ENCODE results near the gene PSIP1. TPM values are rescaled to one million over a fixed set of nuclear protein-coding genes. Genes with fewer than 3 reads are reported as not detected.

PSIP1 gene
- polyA plus RNA-seq, 1 donor (not counting 4 experiments of a cell fraction or from before 2014, with no cell fraction given): 14.7 TPM

GRCh38 chr9:15469406-15469805, 41.4 kb downstream of the PSIP1 start:
- no peak overlapping the region for H3K4me2 ChIP-seq (ENCODE audit: control insufficient read depth, extremely low read depth, insufficient read depth, low read depth, low read length)
- no peaks in the 10 kb centered on the region for H3K36me3 ChIP-seq (ENCODE audit: control insufficient read depth in 2 of 2, extremely low read depth in 1 of 2, insufficient read depth in 2 of 2, low read length in 2 of 2)
- TF ChIP-seq, protein P1, sequence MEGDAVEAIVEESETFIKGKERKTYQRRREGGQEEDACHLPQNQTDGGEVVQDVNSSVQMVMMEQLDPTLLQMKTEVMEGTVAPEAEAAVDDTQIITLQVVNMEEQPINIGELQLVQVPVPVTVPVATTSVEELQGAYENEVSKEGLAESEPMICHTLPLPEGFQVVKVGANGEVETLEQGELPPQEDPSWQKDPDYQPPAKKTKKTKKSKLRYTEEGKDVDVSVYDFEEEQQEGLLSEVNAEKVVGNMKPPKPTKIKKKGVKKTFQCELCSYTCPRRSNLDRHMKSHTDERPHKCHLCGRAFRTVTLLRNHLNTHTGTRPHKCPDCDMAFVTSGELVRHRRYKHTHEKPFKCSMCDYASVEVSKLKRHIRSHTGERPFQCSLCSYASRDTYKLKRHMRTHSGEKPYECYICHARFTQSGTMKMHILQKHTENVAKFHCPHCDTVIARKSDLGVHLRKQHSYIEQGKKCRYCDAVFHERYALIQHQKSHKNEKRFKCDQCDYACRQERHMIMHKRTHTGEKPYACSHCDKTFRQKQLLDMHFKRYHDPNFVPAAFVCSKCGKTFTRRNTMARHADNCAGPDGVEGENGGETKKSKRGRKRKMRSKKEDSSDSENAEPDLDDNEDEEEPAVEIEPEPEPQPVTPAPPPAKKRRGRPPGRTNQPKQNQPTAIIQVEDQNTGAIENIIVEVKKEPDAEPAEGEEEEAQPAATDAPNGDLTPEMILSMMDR (optimal IDR thresholded peaks at IDR 0.05 in 1 of 3, IDR thresholded peaks at IDR 0.05 in 1 of 3, conservative IDR thresholded peaks at IDR 0.05 in 1 of 3; ENCODE audit: extremely low read depth in 1 of 3, insufficient read depth in 2 of 3, low read length in 3 of 3): no peak
- no peak for TF ChIP-seq EZH2 (IDR thresholded peaks at IDR 0.05; ENCODE audit: low read length)
- no peak overlapping the region for H3K9ac ChIP-seq (ENCODE audit: control insufficient read depth, extremely low read depth, insufficient read depth, low read length)
- H3K9me1 ChIP-seq (ENCODE audit: control insufficient read depth, extremely low read depth, insufficient read depth, low read length): no peaks in the 10 kb centered on the region
- dilution Hi-C loops (cut with MboI; ENCODE audit: extremely low pct_ligation_motif_present, low sequenced_read_pairs): no loop called here
- no peaks in the 10 kb centered on the region for H4K20me1 ChIP-seq (ENCODE audit: control insufficient read depth, extremely low read depth, insufficient read depth, low read length)
- no peaks in the 10 kb centered on the region for H3K4me1 ChIP-seq (ENCODE audit: control insufficient read depth, extremely low read depth, insufficient read depth, low read length)
- no peak overlapping the region for H3K4me3 ChIP-seq (ENCODE audit: control insufficient read depth in 2 of 3, extremely low read depth in 1 of 3, insufficient read depth in 2 of 3, low read depth in 1 of 3, low read length in 3 of 3)
- no peaks in the 10 kb centered on the region for H3K79me2 ChIP-seq (ENCODE audit: control insufficient read depth, insufficient read depth, low read length)
- FAIRE-seq (no peak), DNase-seq (ENCODE audit: low read depth, low spot score) (no peak)
- H2AFZ ChIP-seq (ENCODE audit: control insufficient read depth, low read length): no peak overlapping the region
- H3K27ac ChIP-seq (ENCODE audit: control insufficient read depth, insufficient read depth, low read length): no peak overlapping the region
- H3K9me3 ChIP-seq (ENCODE audit: control insufficient read depth, low read depth, low read length): no peaks in the 10 kb centered on the region
- no peaks in the 10 kb centered on the region for H3K27me3 ChIP-seq (ENCODE audit: control insufficient read depth, extremely low read depth, insufficient read depth, low read length)

DNA sequence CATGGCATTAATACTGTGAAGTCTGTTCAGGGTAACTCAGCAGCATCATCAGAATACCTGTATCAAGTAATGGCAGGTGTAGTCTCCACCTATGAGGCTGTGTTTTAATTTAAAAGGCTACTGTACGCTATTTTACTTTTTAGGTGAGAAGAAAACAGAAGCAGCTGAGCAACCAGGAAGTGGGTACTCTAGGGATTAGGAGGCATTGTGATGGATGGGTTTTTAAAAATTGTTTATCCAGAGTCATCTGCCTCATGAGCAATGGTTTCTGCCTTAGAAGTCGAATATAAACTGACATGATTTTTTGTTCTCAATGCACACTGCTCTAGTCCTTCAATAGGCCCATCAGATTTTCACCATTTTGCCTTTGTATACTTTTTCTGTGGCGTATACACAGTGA, 42.6 kb downstream of the PSIP1 start:
- DNase-seq (ENCODE audit: low read depth, low spot score): no peak
- Histone ChIP-seq H2AFZ (ENCODE audit: control insufficient read depth, low read length) (no peak overlapping the region), H3K4me3 (ENCODE audit: control insufficient read depth in 2 of 3, extremely low read depth in 1 of 3, insufficient read depth in 2 of 3, low read depth in 1 of 3, low read length in 3 of 3) (no peak overlapping the region), H3K9ac (ENCODE audit: control insufficient read depth, extremely low read depth, insufficient read depth, low read length) (no peak overlapping the region), H3K9me3 (ENCODE audit: control insufficient read depth, low read depth, low read length) (no peaks in the 10 kb centered on the region), H3K4me1 (ENCODE audit: control insufficient read depth, extremely low read depth, insufficient read depth, low read length) (no peaks in the 10 kb centered on the region), H3K36me3 (ENCODE audit: control insufficient read depth in 2 of 2, extremely low read depth in 1 of 2, insufficient read depth in 2 of 2, low read length in 2 of 2) (no peaks in the 10 kb centered on the region), H3K79me2 (ENCODE audit: control insufficient read depth, insufficient read depth, low read length) (no peaks in the 10 kb centered on the region), H3K27me3 (ENCODE audit: control insufficient read depth, extremely low read depth, insufficient read depth, low read length) (no peaks in the 10 kb centered on the region), H3K9me1 (ENCODE audit: control insufficient read depth, extremely low read depth, insufficient read depth, low read length) (no peaks in the 10 kb centered on the region), H3K4me2 (ENCODE audit: control insufficient read depth, extremely low read depth, insufficient read depth, low read depth, low read length) (no peak overlapping the region), H3K27ac (ENCODE audit: control insufficient read depth, insufficient read depth, low read length) (no peak overlapping the region), H4K20me1 (ENCODE audit: control insufficient read depth, extremely low read depth, insufficient read depth, low read length) (no peaks in the 10 kb centered on the region)
- FAIRE-seq: no peak
- dilution Hi-C loops (cut with MboI; ENCODE audit: extremely low pct_ligation_motif_present, low sequenced_read_pairs): no loop called here
- TF ChIP-seq EZH2 (IDR thresholded peaks at IDR 0.05; ENCODE audit: low read length): no peak
- TF ChIP-seq, protein P1 (optimal IDR thresholded peaks at IDR 0.05 in 1 of 3, IDR thresholded peaks at IDR 0.05 in 1 of 3, conservative IDR thresholded peaks at IDR 0.05 in 1 of 3; ENCODE audit: extremely low read depth in 1 of 3, insufficient read depth in 2 of 3, low read length in 3 of 3): no peak
